Breast epithelium (tissue), 3 donors: ENCODE results near the gene NCS1.
"Not testable (repeated sequence)": the region's sequence is repeated elsewhere in the genome, so short reads cannot be mapped to it uniquely, and the experiment has no call there.

Experiments
- CTCF ChIP-seq, 3 donors: fragments of 450-650 bp; IDR thresholded peaks; one replicate each; pipeline ENCODE4 v1.5.1; 2016 to 2017; ENCODE audit warnings: antibody characterized with exemption in 3 of 3, mild to moderate bottlenecking in 3 of 3, moderate library complexity in 3 of 3
- POLR2A ChIP-seq: fragments of 450-650 bp; IDR thresholded peaks from one replicate; pipeline ENCODE4 v1.6.1; 2016; ENCODE audit warnings: antibody characterized with exemption, mild to moderate bottlenecking, moderate library complexity
- POLR2AphosphoS5 ChIP-seq, 3 donors: sonication (generic); formaldehyde crosslinking; IDR thresholded peaks; one replicate each; pipeline ENCODE4 v1.6.1; 2017; ENCODE audit warnings: antibody characterized with exemption in 3 of 3

GRCh38 chr9:130277525-130277924, 105.3 kb downstream of the NCS1 start:
- not testable (repeated sequence) for TF ChIP-seq CTCF (IDR thresholded peaks at IDR 0.05); POLR2A; POLR2AphosphoS5 (IDR thresholded peaks at IDR 0.05)
